Suprapubic skin (tissue), 4 donors: Measurements from ENCODE around the gene C13orf46. TPM values are rescaled to one million over a fixed set of nuclear protein-coding genes. Genes with fewer than 3 reads are reported as not detected.

Experiments used
- DNase-seq, 2 donors: peaks; one replicate each; pipeline ENCODE4 v3.0.0-alpha.2; 2019; ENCODE audit warnings: low spot score in 2 of 2
- H3K27ac ChIP-seq: fragments of 200-600 bp; sonication (generic); one replicate; pipeline ENCODE4 v1.5.1; 2019
- H3K27me3 ChIP-seq: fragments of 200-600 bp; sonication (generic); one replicate; pipeline ENCODE4 v1.5.1; 2019
- H3K36me3 ChIP-seq: fragments of 200-600 bp; sonication (generic); one replicate; pipeline ENCODE4 v1.5.1; 2019
- H3K4me1 ChIP-seq: fragments of 200-600 bp; sonication (generic); one replicate; pipeline ENCODE4 v1.5.1; 2019
- H3K4me3 ChIP-seq: fragments of 200-600 bp; sonication (generic); one replicate; pipeline ENCODE4 v1.5.1; 2019; ENCODE audit warnings: mild to moderate bottlenecking
- H3K9me3 ChIP-seq: fragments of 200-600 bp; sonication (generic); one replicate; pipeline ENCODE4 v1.5.1; 2019
- EP300 ChIP-seq: sonication (generic); formaldehyde crosslinking; IDR thresholded peaks from one replicate; pipeline ENCODE4 v1.6.1; 2017; ENCODE audit warnings: antibody characterized with exemption
- POLR2A ChIP-seq, 2 donors: fragments of 450-650 bp; IDR thresholded peaks; one replicate each; pipeline ENCODE4 v1.6.1; 2017; ENCODE audit warnings: antibody characterized with exemption in 2 of 2, mild to moderate bottlenecking in 2 of 2, moderate library complexity in 2 of 2
- POLR2AphosphoS5 ChIP-seq, 3 donors: sonication (generic); formaldehyde crosslinking; IDR thresholded peaks; one replicate each; pipeline ENCODE4 v1.6.1; 2017; ENCODE audit warnings: antibody characterized with exemption in 3 of 3
- WGBS: methylation state at CpG from one replicate; pipeline ENCODE4 v1.1.5; 2018; 5-methylcytosine and 5-hydroxymethylcytosine counted together
- total RNA-seq, 4 donors: library from RNA; depleted of rRNA; stranded (reverse); fragments of >200 nt; gene quantifications; one replicate each; pipeline ENCODE4 v1.1.0, GENCODE V29; 2016
- TF ChIP-seq, protein P1 (sequence below), 2 donors: fragments of 200-600 bp in 1 of 2; fragments of 450-650 bp in 1 of 2; sonication (generic) in 1 of 2; IDR thresholded peaks; one replicate each; pipeline ENCODE4 v1.5.1; 2016 to 2019; ENCODE audit warnings: antibody characterized with exemption in 2 of 2, mild to moderate bottlenecking in 1 of 2, moderate library complexity in 1 of 2

The C13orf46 gene
- total RNA-seq, 4 donors from 2014 or later = 0.16 to 1.4 (median 0.53) TPM

GRCh38 chr13:113919761-113920559 lies 53.9 kb downstream of the C13orf46 start:
- TF ChIP-seq POLR2AphosphoS5 (IDR thresholded peaks at IDR 0.05) (no peak), EP300 (no peak), POLR2A (IDR thresholded peaks at IDR 0.05) (no peak)
- TF ChIP-seq, protein P1, sequence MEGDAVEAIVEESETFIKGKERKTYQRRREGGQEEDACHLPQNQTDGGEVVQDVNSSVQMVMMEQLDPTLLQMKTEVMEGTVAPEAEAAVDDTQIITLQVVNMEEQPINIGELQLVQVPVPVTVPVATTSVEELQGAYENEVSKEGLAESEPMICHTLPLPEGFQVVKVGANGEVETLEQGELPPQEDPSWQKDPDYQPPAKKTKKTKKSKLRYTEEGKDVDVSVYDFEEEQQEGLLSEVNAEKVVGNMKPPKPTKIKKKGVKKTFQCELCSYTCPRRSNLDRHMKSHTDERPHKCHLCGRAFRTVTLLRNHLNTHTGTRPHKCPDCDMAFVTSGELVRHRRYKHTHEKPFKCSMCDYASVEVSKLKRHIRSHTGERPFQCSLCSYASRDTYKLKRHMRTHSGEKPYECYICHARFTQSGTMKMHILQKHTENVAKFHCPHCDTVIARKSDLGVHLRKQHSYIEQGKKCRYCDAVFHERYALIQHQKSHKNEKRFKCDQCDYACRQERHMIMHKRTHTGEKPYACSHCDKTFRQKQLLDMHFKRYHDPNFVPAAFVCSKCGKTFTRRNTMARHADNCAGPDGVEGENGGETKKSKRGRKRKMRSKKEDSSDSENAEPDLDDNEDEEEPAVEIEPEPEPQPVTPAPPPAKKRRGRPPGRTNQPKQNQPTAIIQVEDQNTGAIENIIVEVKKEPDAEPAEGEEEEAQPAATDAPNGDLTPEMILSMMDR (IDR thresholded peaks at IDR 0.05) = no peak
- peak; percentile 36 to 40 for DNase-seq
- 75% methylated on average over 6 of the region's 9 CpGs for WGBS
- Histone ChIP-seq H3K4me1 (no peaks in the 10 kb centered on the region), H3K4me3 (no peak overlapping the region), H3K27ac (no peak overlapping the region), H3K36me3 (no peaks in the 10 kb centered on the region), H3K9me3 (no peaks in the 10 kb centered on the region), H3K27me3 (peaks cover 25% of the 10 kb centered on the region)

DNA sequence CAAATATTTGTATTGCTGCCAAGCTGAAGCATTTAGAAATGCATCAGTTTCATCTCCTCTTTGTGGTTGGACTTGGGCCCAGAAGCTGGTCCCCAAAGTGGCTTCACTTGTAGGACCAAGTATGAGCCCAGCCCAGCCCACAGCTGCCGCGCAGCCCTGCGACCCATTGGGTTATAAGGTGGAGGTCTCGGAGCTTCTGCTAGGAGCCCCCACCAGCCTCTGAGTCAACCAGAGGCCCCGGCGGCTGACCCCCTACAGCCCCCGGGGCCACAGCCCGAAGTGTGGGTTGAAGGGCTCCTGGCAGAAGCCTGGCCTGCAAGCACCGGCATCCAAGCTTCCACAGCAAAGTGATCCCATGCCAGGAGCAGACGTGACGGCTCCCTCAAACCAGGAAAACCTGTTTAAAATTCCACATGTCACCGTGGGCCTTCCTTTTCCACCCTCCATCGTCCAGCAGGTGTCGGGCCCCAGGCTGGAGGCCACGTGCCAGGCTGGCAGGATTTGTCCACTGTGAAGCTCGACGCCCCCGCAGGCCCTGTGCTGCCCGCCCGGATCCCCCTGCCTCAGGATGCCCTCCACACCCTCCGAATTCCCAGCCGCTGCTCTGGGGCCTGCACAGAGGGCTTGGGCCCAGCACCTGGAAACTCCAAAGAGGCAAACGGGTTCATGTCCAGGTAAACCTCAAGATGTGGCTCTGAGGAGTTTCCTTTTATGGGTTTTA lies 54.7 kb downstream of the C13orf46 start:
- H3K9me3 ChIP-seq = no peaks in the 10 kb centered on the region
- TF ChIP-seq POLR2A (IDR thresholded peaks at IDR 0.05) (no peak), EP300 (no peak), POLR2AphosphoS5 (IDR thresholded peaks at IDR 0.05) (no peak)
- TF ChIP-seq, protein P1 (IDR thresholded peaks at IDR 0.05) = no peak
- H3K36me3 ChIP-seq = no peaks in the 10 kb centered on the region
- H3K4me3 ChIP-seq = no peak overlapping the region
- no peaks in the 10 kb centered on the region for H3K4me1 ChIP-seq
- peak; percentile 52 to 68 for DNase-seq
- WGBS = 74% methylated on average over 15 of the region's 23 CpGs
- H3K27ac ChIP-seq = no peak overlapping the region
- H3K27me3 ChIP-seq = peaks cover 33% of the 10 kb centered on the region

- Histone ChIP-seq H3K4me3 (no peak overlapping the region), H3K9me3 (no peaks in the 10 kb centered on the region), H3K36me3 (no peaks in the 10 kb centered on the region), H3K27ac (no peak overlapping the region), H3K4me1 (no peaks in the 10 kb centered on the region), H3K27me3 (peaks cover 36% of the 10 kb centered on the region)
- DNase-seq = peak; percentile 44 to 69
- no peak for TF ChIP-seq EP300
- TF ChIP-seq, protein P1 (IDR thresholded peaks at IDR 0.05) = no peak
- no peak for TF ChIP-seq POLR2A (IDR thresholded peaks at IDR 0.05)
- no peak for TF ChIP-seq POLR2AphosphoS5 (IDR thresholded peaks at IDR 0.05)
- WGBS = 96% methylated on average over 8 of the region's 10 CpGs
Observed at GRCh38 chr13:113918580-113918979, 55.3 kb downstream of the C13orf46 start.

GRCh38 chr13:113917594-113918371 lies 56.1 kb downstream of the C13orf46 start:
- DNase-seq = peak; percentile 53 to 77
- H3K27me3 ChIP-seq = peaks cover 36% of the 10 kb centered on the region
- no peak overlapping the region for H3K4me3 ChIP-seq
- H3K9me3 ChIP-seq = no peaks in the 10 kb centered on the region
- WGBS = 87% methylated on average over 7 of the region's 29 CpGs
- H3K27ac ChIP-seq = no peak overlapping the region
- no peaks in the 10 kb centered on the region for H3K4me1 ChIP-seq
- TF ChIP-seq, protein P1 (IDR thresholded peaks at IDR 0.05) = no peak
- no peak for TF ChIP-seq EP300
- no peak for TF ChIP-seq POLR2AphosphoS5 (IDR thresholded peaks at IDR 0.05)
- no peak for TF ChIP-seq POLR2A (IDR thresholded peaks at IDR 0.05)
- H3K36me3 ChIP-seq = no peaks in the 10 kb centered on the region
